ENCODE measurements around the gene ADAMTSL2. TPM values are rescaled to one million over a fixed set of nuclear protein-coding genes. Genes with fewer than 3 reads are reported as not detected.

Gene ADAMTSL2
- total RNA-seq, 1 experiment from 2014 or later, result 0.87 TPM

DNA sequence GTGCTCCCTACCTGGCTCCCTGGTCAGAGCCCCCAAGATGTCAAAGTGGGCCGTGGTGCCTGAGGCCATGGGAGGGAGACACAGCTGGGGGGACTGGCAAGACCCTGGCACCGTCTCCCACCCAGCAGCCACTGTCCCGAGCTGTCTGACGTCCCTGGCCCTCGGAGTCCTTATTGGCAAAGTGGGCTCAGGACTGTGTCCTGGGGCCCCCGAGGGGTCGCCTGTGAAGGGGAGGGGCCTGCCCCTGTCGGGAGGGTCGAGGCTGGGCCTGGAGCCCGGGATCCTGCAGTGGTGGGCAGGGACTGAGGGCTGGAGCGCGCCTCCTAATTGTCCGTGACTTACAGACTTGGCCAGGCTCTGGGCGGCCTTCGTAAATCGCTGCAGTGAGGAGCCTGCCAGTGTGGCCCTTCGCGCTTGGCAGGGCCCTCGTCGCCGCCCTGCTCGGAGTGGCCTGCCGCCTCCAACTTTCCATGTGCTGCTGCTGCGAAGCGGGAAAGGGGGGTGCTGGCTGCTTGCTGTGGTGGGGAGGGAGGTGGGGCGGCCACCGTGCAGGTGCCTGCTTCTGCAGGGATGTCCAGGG lies 23.5 kb upstream of the ADAMTSL2 start:
- DNase-seq (ENCODE audit: low spot score), result no peak
- no peak for ATAC-seq
- ChIA-PET CTCF (interaction anchor here (1.4 to 2.0 kb wide), 2 partner anchors 15 to 29 kb away, joined by 3 to 7 read pairs; no protein-coding TSS in a partner anchor), POLR2A (no interaction called here)
- H3K27me3 Mint-ChIP-seq (ENCODE audit: low read depth), result no peaks in the 10 kb centered on the region
- no peak overlapping the region for H3K4me3 Mint-ChIP-seq
- no peaks in the 10 kb centered on the region for H3K36me3 Mint-ChIP-seq
- H3K9me3 Mint-ChIP-seq, result no peaks in the 10 kb centered on the region
- H3K4me1 Mint-ChIP-seq, result peaks cover 14% of the 10 kb centered on the region
- TF ChIP-seq, protein P1, sequence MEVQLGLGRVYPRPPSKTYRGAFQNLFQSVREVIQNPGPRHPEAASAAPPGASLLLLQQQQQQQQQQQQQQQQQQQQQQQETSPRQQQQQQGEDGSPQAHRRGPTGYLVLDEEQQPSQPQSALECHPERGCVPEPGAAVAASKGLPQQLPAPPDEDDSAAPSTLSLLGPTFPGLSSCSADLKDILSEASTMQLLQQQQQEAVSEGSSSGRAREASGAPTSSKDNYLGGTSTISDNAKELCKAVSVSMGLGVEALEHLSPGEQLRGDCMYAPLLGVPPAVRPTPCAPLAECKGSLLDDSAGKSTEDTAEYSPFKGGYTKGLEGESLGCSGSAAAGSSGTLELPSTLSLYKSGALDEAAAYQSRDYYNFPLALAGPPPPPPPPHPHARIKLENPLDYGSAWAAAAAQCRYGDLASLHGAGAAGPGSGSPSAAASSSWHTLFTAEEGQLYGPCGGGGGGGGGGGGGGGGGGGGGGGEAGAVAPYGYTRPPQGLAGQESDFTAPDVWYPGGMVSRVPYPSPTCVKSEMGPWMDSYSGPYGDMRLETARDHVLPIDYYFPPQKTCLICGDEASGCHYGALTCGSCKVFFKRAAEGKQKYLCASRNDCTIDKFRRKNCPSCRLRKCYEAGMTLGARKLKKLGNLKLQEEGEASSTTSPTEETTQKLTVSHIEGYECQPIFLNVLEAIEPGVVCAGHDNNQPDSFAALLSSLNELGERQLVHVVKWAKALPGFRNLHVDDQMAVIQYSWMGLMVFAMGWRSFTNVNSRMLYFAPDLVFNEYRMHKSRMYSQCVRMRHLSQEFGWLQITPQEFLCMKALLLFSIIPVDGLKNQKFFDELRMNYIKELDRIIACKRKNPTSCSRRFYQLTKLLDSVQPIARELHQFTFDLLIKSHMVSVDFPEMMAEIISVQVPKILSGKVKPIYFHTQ (CRISPR knock-in tag; IDR thresholded peaks at IDR 0.05), result no peak
- TF ChIP-seq JAZF1 (CRISPR knock-in tag; IDR thresholded peaks at IDR 0.05), result no peak
- no peak for TF ChIP-seq SMAD3 (CRISPR knock-in tag; IDR thresholded peaks at IDR 0.05; ENCODE audit: borderline replicate concordance)
- TF ChIP-seq ETV6 (CRISPR knock-in tag; IDR thresholded peaks at IDR 0.05), result no peak
- TF ChIP-seq, protein P2, sequence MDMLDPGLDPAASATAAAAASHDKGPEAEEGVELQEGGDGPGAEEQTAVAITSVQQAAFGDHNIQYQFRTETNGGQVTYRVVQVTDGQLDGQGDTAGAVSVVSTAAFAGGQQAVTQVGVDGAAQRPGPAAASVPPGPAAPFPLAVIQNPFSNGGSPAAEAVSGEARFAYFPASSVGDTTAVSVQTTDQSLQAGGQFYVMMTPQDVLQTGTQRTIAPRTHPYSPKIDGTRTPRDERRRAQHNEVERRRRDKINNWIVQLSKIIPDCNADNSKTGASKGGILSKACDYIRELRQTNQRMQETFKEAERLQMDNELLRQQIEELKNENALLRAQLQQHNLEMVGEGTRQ (CRISPR knock-in tag; IDR thresholded peaks at IDR 0.05), result no peak
- TF ChIP-seq, protein P3, sequence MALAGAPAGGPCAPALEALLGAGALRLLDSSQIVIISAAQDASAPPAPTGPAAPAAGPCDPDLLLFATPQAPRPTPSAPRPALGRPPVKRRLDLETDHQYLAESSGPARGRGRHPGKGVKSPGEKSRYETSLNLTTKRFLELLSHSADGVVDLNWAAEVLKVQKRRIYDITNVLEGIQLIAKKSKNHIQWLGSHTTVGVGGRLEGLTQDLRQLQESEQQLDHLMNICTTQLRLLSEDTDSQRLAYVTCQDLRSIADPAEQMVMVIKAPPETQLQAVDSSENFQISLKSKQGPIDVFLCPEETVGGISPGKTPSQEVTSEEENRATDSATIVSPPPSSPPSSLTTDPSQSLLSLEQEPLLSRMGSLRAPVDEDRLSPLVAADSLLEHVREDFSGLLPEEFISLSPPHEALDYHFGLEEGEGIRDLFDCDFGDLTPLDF (CRISPR knock-in tag; IDR thresholded peaks at IDR 0.05), result no peak
- no peak for TF ChIP-seq ATF1 (CRISPR knock-in tag; IDR thresholded peaks at IDR 0.05)
- no peak overlapping the region for H3K27ac Mint-ChIP-seq

DNA sequence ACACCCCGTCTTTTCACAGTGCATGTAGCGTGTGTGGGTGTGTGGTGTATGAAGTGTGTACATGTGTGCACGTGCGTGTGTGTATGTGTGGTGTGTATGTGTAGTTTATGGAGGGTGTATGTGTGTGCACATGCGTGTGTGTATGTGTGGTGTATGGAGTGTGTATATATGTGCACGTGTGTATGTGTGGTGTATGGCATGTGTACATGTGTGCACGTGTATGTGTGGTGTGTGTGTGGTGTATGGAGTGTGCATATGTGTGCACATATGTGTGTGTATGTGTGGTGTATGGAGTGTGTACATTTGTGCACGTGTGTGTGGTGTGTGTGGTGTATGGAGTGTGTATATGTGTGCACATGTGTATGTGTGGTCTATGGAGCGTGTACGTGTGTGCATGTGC lies 22.9 kb upstream of the ADAMTSL2 start:
- H3K27me3 Mint-ChIP-seq (ENCODE audit: low read depth), result no peaks in the 10 kb centered on the region
- no peak for DNase-seq (ENCODE audit: low spot score)
- no peak overlapping the region for H3K27ac Mint-ChIP-seq
- no peak for ATAC-seq
- no peak overlapping the region for H3K4me3 Mint-ChIP-seq
- TF ChIP-seq, protein P4, sequence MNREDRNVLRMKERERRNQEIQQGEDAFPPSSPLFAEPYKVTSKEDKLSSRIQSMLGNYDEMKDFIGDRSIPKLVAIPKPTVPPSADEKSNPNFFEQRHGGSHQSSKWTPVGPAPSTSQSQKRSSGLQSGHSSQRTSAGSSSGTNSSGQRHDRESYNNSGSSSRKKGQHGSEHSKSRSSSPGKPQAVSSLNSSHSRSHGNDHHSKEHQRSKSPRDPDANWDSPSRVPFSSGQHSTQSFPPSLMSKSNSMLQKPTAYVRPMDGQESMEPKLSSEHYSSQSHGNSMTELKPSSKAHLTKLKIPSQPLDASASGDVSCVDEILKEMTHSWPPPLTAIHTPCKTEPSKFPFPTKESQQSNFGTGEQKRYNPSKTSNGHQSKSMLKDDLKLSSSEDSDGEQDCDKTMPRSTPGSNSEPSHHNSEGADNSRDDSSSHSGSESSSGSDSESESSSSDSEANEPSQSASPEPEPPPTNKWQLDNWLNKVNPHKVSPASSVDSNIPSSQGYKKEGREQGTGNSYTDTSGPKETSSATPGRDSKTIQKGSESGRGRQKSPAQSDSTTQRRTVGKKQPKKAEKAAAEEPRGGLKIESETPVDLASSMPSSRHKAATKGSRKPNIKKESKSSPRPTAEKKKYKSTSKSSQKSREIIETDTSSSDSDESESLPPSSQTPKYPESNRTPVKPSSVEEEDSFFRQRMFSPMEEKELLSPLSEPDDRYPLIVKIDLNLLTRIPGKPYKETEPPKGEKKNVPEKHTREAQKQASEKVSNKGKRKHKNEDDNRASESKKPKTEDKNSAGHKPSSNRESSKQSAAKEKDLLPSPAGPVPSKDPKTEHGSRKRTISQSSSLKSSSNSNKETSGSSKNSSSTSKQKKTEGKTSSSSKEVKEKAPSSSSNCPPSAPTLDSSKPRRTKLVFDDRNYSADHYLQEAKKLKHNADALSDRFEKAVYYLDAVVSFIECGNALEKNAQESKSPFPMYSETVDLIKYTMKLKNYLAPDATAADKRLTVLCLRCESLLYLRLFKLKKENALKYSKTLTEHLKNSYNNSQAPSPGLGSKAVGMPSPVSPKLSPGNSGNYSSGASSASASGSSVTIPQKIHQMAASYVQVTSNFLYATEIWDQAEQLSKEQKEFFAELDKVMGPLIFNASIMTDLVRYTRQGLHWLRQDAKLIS (CRISPR knock-in tag; IDR thresholded peaks at IDR 0.05; ENCODE audit: borderline replicate concordance), result no peak
- TF ChIP-seq PRRX2 (CRISPR knock-in tag; IDR thresholded peaks at IDR 0.05) (no peak), IRF2 (CRISPR knock-in tag; IDR thresholded peaks at IDR 0.05; ENCODE audit: borderline replicate concordance, low read depth) (no peak), ZNF416 (CRISPR knock-in tag; IDR thresholded peaks at IDR 0.05) (no peak), EMX1 (CRISPR knock-in tag; IDR thresholded peaks at IDR 0.05) (no peak), ZNF219 (CRISPR knock-in tag; IDR thresholded peaks at IDR 0.05; ENCODE audit: borderline replicate concordance) (no peak), ZNF232 (CRISPR knock-in tag; IDR thresholded peaks at IDR 0.05) (no peak), NFYB (CRISPR knock-in tag; conservative IDR thresholded peaks at IDR 0.05; ENCODE audit: low read depth) (no peak), ESRRA (CRISPR knock-in tag; IDR thresholded peaks at IDR 0.05; ENCODE audit: borderline replicate concordance) (no peak), CBFB (CRISPR knock-in tag; IDR thresholded peaks at IDR 0.05; ENCODE audit: low read depth) (no peak), TEAD1 (CRISPR knock-in tag; IDR thresholded peaks at IDR 0.05) (no peak), SP1 (CRISPR knock-in tag; conservative IDR thresholded peaks at IDR 0.05) (no peak), NR2C2 (CRISPR knock-in tag; IDR thresholded peaks at IDR 0.05) (no peak)
- TF ChIP-seq, protein P3 (CRISPR knock-in tag; IDR thresholded peaks at IDR 0.05), result no peak
- TF ChIP-seq, protein P5, sequence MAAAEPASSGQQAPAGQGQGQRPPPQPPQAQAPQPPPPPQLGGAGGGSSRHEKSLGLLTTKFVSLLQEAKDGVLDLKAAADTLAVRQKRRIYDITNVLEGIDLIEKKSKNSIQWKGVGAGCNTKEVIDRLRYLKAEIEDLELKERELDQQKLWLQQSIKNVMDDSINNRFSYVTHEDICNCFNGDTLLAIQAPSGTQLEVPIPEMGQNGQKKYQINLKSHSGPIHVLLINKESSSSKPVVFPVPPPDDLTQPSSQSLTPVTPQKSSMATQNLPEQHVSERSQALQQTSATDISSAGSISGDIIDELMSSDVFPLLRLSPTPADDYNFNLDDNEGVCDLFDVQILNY (CRISPR knock-in tag; IDR thresholded peaks at IDR 0.05), result no peak
- TF ChIP-seq, protein P6, sequence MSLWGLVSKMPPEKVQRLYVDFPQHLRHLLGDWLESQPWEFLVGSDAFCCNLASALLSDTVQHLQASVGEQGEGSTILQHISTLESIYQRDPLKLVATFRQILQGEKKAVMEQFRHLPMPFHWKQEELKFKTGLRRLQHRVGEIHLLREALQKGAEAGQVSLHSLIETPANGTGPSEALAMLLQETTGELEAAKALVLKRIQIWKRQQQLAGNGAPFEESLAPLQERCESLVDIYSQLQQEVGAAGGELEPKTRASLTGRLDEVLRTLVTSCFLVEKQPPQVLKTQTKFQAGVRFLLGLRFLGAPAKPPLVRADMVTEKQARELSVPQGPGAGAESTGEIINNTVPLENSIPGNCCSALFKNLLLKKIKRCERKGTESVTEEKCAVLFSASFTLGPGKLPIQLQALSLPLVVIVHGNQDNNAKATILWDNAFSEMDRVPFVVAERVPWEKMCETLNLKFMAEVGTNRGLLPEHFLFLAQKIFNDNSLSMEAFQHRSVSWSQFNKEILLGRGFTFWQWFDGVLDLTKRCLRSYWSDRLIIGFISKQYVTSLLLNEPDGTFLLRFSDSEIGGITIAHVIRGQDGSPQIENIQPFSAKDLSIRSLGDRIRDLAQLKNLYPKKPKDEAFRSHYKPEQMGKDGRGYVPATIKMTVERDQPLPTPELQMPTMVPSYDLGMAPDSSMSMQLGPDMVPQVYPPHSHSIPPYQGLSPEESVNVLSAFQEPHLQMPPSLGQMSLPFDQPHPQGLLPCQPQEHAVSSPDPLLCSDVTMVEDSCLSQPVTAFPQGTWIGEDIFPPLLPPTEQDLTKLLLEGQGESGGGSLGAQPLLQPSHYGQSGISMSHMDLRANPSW (CRISPR knock-in tag; conservative IDR thresholded peaks at IDR 0.05; ENCODE audit: low read depth), result no peak
- H3K9me3 Mint-ChIP-seq, result no peaks in the 10 kb centered on the region
- no peaks in the 10 kb centered on the region for H3K36me3 Mint-ChIP-seq
- CTCF ChIA-PET, result no interaction called here
- H3K4me1 Mint-ChIP-seq, result peaks cover 14% of the 10 kb centered on the region
- POLR2A ChIA-PET, result no interaction called here
